Brain microvascular endothelial cell (primary cell): ENCODE measurements around the gene TACR1.

Experiments used
- DNase-seq: peaks from one replicate; pipeline ENCODE4 v3.0.0-alpha.2; 2020
- H3K27ac ChIP-seq: fragments of 250-450 bp; sonication (Bioruptor Pico); 2 replicates; pipeline ENCODE4 v1.5.1; 2020; ENCODE audit warnings: mild to moderate bottlenecking, moderate library complexity
- H3K27me3 ChIP-seq: fragments of 250-450 bp; sonication (Bioruptor Pico); replicated peaks from 2 replicates; pipeline ENCODE4 v1.5.1; 2020; ENCODE audit warnings: mild to moderate bottlenecking
- H3K36me3 ChIP-seq: fragments of 250-450 bp; sonication (Bioruptor Pico); replicated peaks from 2 replicates; pipeline ENCODE4 v1.5.1; 2020; ENCODE audit warnings: mild to moderate bottlenecking
- H3K4me3 ChIP-seq: 2 replicates; pipeline ENCODE4 v1.5.1; 2011; ENCODE audit warnings: low read depth, mild to moderate bottlenecking, control low read depth, low read length, moderate library complexity
- in situ Hi-C: cut with HindIII; loops from 2 replicates; pipeline ENCODE4 v1.10.0; 2017; ENCODE audit warnings: low sequenced_read_pairs, low pct_ligation_motif_present
- TF ChIP-seq, protein P1 (sequence below): IDR thresholded peaks from 2 replicates; pipeline ENCODE4 v1.5.1; 2011; ENCODE audit warnings: low read depth, mild to moderate bottlenecking, moderate library complexity, low read length, control low read depth, inconsistent platforms; ENCODE audit errors: missing control alignments

TACR1 gene

DNA sequence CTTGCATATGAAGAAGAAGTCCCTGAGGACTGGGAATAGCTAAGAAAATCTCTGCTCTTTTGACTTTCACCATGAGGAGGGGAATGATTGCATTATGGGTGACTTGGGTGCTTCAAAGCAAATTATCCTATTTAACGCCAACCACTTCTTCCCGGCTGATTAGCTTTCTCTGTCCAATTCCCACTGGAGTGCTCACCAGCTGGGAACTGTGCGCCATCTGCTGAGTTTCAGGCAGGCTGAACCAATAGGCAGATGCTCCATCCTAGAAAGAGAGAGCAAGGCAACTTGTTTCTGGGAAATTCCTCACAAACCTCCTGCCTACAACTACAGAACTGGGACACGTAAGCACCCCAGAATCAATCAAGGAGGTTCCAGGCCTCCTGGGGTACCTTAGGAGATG lies 191.5 kb downstream of the TACR1 start:
- H3K27me3 ChIP-seq: no peaks in the 10 kb centered on the region
- H3K4me3 ChIP-seq: no peak overlapping the region
- no peaks in the 10 kb centered on the region for H3K36me3 ChIP-seq
- in situ Hi-C loops: no loop called here
- TF ChIP-seq, protein P1, sequence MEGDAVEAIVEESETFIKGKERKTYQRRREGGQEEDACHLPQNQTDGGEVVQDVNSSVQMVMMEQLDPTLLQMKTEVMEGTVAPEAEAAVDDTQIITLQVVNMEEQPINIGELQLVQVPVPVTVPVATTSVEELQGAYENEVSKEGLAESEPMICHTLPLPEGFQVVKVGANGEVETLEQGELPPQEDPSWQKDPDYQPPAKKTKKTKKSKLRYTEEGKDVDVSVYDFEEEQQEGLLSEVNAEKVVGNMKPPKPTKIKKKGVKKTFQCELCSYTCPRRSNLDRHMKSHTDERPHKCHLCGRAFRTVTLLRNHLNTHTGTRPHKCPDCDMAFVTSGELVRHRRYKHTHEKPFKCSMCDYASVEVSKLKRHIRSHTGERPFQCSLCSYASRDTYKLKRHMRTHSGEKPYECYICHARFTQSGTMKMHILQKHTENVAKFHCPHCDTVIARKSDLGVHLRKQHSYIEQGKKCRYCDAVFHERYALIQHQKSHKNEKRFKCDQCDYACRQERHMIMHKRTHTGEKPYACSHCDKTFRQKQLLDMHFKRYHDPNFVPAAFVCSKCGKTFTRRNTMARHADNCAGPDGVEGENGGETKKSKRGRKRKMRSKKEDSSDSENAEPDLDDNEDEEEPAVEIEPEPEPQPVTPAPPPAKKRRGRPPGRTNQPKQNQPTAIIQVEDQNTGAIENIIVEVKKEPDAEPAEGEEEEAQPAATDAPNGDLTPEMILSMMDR: no peak
- no peak overlapping the region for H3K27ac ChIP-seq
- DNase-seq: no peak

DNA sequence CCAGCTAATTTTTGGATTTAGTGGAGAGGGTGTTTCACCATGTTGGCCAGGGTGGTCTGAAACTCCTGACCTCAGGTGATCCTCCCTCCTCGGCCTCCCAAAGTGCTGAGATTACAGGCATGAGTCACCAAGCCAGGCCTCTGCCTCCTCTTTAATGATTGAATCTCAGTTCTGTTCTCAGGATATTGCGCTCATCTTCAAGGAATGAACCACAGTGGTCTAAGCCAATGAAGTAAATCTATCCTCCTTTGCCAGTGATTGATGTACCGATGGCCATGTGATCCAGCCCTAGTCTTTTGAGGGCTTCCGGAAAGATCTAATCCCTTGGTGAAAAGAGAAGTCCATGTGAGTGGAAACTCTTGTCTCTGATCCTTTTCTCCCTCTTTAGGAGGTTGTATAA lies 192.3 kb downstream of the TACR1 start:
- Histone ChIP-seq H3K27me3 (no peaks in the 10 kb centered on the region), H3K36me3 (no peaks in the 10 kb centered on the region), H3K4me3 (no peak overlapping the region), H3K27ac (no peak overlapping the region)
- DNase-seq: no peak
- in situ Hi-C loops: no loop called here
- TF ChIP-seq, protein P1: no peak

DNA sequence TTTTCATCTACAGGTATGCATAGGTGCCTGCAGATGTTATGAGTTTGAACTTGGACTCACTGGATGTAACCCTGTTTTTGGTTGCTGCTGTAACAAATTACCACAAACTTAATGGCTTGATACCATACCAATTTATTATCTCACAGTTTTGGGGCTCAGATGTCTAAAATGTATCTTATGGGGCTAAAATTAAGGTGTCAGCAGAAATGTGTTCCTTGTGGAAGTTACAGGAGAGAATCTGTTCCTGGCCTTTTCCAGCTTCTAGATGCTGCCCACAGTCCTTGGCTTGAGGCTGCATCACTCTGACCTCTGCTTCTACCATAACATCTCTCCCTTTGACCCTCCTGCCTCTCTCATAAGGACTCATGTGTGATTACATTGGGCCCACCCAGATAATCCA lies 193.3 kb downstream of the TACR1 start:
- no peaks in the 10 kb centered on the region for H3K36me3 ChIP-seq
- no peak for DNase-seq
- in situ Hi-C loops: no loop called here

DNA sequence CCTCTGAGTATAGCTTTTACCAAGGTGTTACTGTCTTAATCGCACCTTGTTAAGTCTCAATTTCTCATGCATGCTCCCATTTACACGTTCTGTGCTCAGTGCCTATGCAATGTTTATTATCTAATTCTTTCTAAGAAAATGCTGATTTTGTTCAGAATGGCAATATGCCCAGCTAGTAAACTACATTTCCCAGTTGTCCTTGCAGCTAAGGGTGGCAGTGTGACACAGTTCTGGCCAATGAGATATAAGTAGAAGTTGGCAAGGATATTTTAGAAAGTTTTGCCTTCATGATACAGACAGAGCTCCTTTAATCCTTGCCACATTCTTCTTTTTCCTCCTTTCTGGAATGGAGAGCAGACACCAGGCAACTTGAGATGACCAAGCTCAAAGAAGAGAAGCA lies 195.5 kb downstream of the TACR1 start:
- Histone ChIP-seq H3K27ac (no peak overlapping the region), H3K4me3 (no peak overlapping the region), H3K36me3 (no peaks in the 10 kb centered on the region), H3K27me3 (no peaks in the 10 kb centered on the region)
- in situ Hi-C loops: no loop called here
- TF ChIP-seq, protein P1: no peak
- no peak for DNase-seq

More for the DNA sequence above, 193.3 kb downstream of the TACR1 start:
- Histone ChIP-seq H3K4me3 (no peak overlapping the region), H3K27ac (no peak overlapping the region), H3K27me3 (no peaks in the 10 kb centered on the region)
- TF ChIP-seq, protein P1: no peak

DNA sequence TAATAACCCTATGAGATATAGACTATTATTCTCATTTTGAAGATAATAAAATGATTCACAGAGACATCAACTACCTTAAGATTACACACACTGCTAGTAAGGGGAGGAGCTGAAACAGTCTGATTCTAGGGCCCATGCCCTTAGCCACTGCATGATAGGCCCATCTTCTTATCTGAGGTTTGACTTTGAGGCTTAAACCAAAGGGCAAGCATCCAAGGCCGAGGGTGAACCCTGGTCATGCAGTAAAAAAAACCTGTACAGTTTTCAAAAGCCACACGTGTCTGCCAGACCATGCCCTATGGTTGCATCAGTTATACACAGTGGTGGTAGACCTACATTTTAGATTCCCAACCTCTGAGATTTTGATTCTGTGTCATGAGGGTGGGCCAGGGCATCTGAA lies 196.0 kb downstream of the TACR1 start:
- no peak overlapping the region for H3K4me3 ChIP-seq
- TF ChIP-seq, protein P1: no peak
- no peaks in the 10 kb centered on the region for H3K27me3 ChIP-seq
- DNase-seq: no peak
- H3K36me3 ChIP-seq: no peaks in the 10 kb centered on the region
- no peak overlapping the region for H3K27ac ChIP-seq
- in situ Hi-C loops: no loop called here

DNA sequence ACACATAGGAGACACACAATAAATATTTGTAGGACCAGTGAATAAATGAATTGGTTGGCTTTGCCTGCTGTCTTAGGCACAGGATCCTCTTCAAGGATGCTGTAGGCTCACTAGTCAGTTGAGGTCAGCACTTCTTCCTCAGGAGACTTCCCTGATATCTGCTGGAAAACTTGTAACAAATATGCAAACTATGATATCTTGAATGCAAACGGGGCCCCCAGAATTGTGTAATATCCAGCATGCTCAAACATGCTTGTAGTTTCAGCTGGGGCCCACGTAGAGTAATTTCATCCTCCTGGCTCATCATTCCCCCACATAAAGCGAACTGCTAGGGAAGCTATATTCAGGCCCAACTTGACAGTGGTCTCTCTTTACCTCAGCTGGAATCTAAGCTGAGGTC lies 197.3 kb downstream of the TACR1 start:
- DNase-seq: no peak
- in situ Hi-C loops: no loop called here
- H3K27ac ChIP-seq: no peak overlapping the region
- H3K27me3 ChIP-seq: no peaks in the 10 kb centered on the region
- TF ChIP-seq, protein P1: no peak
- H3K36me3 ChIP-seq: no peaks in the 10 kb centered on the region
- no peak overlapping the region for H3K4me3 ChIP-seq
